Astrocyte (in vitro differentiated cells and primary cell): Measurements from ENCODE around the gene HAPLN1.

ENCODE experiments used
- CTCF ChIP-seq: IDR thresholded peaks from 2 replicates; pipeline ENCODE4 v1.5.1; 2011; ENCODE audit warnings: low read depth, mild to moderate bottlenecking, inconsistent platforms, low read length, moderate library complexity; ENCODE audit not compliant: insufficient read depth
- EZH2 ChIP-seq: IDR thresholded peaks from 2 replicates; pipeline ENCODE4 v1.6.1; 2012; ENCODE audit warnings: mild to moderate bottlenecking, low read length, inconsistent platforms; ENCODE audit not compliant: insufficient read depth

- TF ChIP-seq CTCF (no peak), EZH2 (no peak)
Measured at GRCh38 chr5:83639911-83640310, 80.7 kb downstream of the HAPLN1 start.
